22Rv1 (cell line): Measurements from ENCODE around the gene MADCAM1.

Experiments used
- CTCF ChIP-seq: fragments of 450-650 bp; IDR thresholded peaks from 2 replicates; pipeline ENCODE4 v1.5.1; 2017; ENCODE audit warnings: mild to moderate bottlenecking
- ZFX ChIP-seq: fragments of 450-650 bp; IDR thresholded peaks from 2 replicates; pipeline ENCODE4 v1.6.1; 2017; ENCODE audit warnings: antibody characterized with exemption, borderline replicate concordance

GRCh38 chr19:547117-547516, 50.8 kb downstream of the MADCAM1 start:
- TF ChIP-seq CTCF = no peak
- no peak for TF ChIP-seq ZFX
